Measurements from ENCODE around the gene GRAMD1B.

DNA sequence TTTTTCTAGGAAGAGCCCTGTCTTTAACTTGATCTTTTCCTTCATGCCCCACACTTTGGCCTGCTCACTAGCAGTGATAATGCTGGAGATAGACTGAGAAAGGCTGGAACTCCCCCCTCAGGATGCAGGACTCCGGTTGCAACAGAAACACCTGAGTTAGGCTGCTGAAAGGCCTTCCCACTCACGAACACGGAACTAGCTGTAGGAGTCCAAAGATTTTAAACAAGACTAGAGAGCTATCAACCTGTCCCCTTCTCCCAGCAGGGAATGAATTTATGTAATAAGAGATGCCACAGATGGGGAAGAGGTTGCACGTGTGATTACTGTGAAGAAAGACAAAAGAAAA, 211.4 kb downstream of the GRAMD1B start:
- TF ChIP-seq, protein P1, sequence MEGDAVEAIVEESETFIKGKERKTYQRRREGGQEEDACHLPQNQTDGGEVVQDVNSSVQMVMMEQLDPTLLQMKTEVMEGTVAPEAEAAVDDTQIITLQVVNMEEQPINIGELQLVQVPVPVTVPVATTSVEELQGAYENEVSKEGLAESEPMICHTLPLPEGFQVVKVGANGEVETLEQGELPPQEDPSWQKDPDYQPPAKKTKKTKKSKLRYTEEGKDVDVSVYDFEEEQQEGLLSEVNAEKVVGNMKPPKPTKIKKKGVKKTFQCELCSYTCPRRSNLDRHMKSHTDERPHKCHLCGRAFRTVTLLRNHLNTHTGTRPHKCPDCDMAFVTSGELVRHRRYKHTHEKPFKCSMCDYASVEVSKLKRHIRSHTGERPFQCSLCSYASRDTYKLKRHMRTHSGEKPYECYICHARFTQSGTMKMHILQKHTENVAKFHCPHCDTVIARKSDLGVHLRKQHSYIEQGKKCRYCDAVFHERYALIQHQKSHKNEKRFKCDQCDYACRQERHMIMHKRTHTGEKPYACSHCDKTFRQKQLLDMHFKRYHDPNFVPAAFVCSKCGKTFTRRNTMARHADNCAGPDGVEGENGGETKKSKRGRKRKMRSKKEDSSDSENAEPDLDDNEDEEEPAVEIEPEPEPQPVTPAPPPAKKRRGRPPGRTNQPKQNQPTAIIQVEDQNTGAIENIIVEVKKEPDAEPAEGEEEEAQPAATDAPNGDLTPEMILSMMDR (IDR thresholded peaks at IDR 0.05; ENCODE audit: poor library complexity) = no peak
- TF ChIP-seq EZH2 (IDR thresholded peaks at IDR 0.05; ENCODE audit: borderline replicate concordance) = no peak
- no peak for TF ChIP-seq EZH2phosphoT487 (IDR thresholded peaks at IDR 0.05; ENCODE audit: low read depth, severe bottlenecking, unreplicated experiment)
